OCI-LY3 (cell line): ENCODE data around the gene ZCCHC10.
"Not testable (repeated sequence)": the region's sequence is repeated elsewhere in the genome, so short reads cannot be mapped to it uniquely, and the experiment has no call there.

Experiments used
- H2AFZ ChIP-seq: fragments of 200-600, 300-600 bp; shearing (Covaris generic); 2 replicates; pipeline ENCODE4 v1.6.0; 2014; ENCODE audit warnings: antibody characterized with exemption, low read depth, low read length
- H3K27ac ChIP-seq: fragments of 200-600, 300-600 bp; sonication (generic); 2 replicates; pipeline ENCODE4 v1.5.1; 2014; ENCODE audit warnings: mild to moderate bottlenecking, low read length, moderate library complexity, mixed read lengths
- H3K27me3 ChIP-seq: fragments of 200-600, 300-600 bp; sonication (generic); 2 replicates; pipeline ENCODE4 v1.6.1; 2014; ENCODE audit warnings: low read depth, low read length, mixed read lengths
- H3K36me3 ChIP-seq: fragments of 200-600, 300-600 bp; sonication (generic); replicated peaks from 2 replicates; pipeline ENCODE3; 2014; ENCODE audit warnings: low read depth, low read length, mixed read lengths
- H3K4me1 ChIP-seq: fragments of 300-600, 200-600 bp; sonication (generic); 2 replicates; pipeline ENCODE4 v1.6.1; 2014; ENCODE audit warnings: low read length, mixed read lengths
- H3K4me2 ChIP-seq: fragments of 200-600, 300-600 bp; sonication (generic); 2 replicates; pipeline ENCODE4 v1.6.1; 2014; ENCODE audit warnings: low read length, mixed read lengths
- H3K4me3 ChIP-seq: fragments of 300-600, 200-600 bp; sonication (generic); 2 replicates; pipeline ENCODE4 v1.5.1; 2014; ENCODE audit warnings: antibody characterized with exemption, mild to moderate bottlenecking, low read length, moderate library complexity
- H3K79me2 ChIP-seq: fragments of 300-600, 200-600 bp; shearing (Covaris generic); 2 replicates; pipeline ENCODE4 v1.6.1; 2014; ENCODE audit warnings: mild to moderate bottlenecking, low read length, mixed read lengths
- H3K9ac ChIP-seq: fragments of 300-600, 200-600 bp; shearing (Covaris generic); 2 replicates; pipeline ENCODE4 v1.6.0; 2014; ENCODE audit warnings: mild to moderate bottlenecking, low read length, moderate library complexity
- H3K9me3 ChIP-seq: fragments of 200-600, 300-600 bp; shearing (Covaris generic); 2 replicates; pipeline ENCODE4 v1.6.1; 2014; ENCODE audit warnings: low read length, mixed read lengths; ENCODE audit not compliant: insufficient read depth
- H4K20me1 ChIP-seq: fragments of 200-600, 300-600 bp; sonication (generic); 2 replicates; pipeline ENCODE4 v1.6.1; 2016; ENCODE audit warnings: low read length, mixed read lengths; ENCODE audit not compliant: insufficient read depth
- CTCF ChIP-seq: fragments of 200-600, 300-600 bp; sonication (generic); IDR thresholded peaks from 2 replicates; pipeline ENCODE4 v1.5.1; 2014; ENCODE audit warnings: antibody characterized with exemption, low read length, low read depth
- EZH2phosphoT487 ChIP-seq: fragments of 200-600 bp; shearing (Covaris generic); IDR thresholded peaks from 2 replicates; pipeline ENCODE4 v1.6.1; 2018; ENCODE audit warnings: antibody characterized with exemption, mixed run types, low read depth

ZCCHC10 gene

GRCh38 chr5:132981288-132981687, 45.1 kb downstream of the ZCCHC10 start:
- no peak for TF ChIP-seq EZH2phosphoT487
- no peak for TF ChIP-seq CTCF
- H3K27me3 ChIP-seq, result no peaks in the 10 kb centered on the region
- H3K4me3 ChIP-seq, result no peak overlapping the region
- no peaks in the 10 kb centered on the region for H3K36me3 ChIP-seq
- no peaks in the 10 kb centered on the region for H3K79me2 ChIP-seq
- no peaks in the 10 kb centered on the region for H3K9me3 ChIP-seq
- no peak overlapping the region for H3K27ac ChIP-seq
- no peak overlapping the region for H3K9ac ChIP-seq
- no peaks in the 10 kb centered on the region for H4K20me1 ChIP-seq
- no peak overlapping the region for H3K4me2 ChIP-seq
- H2AFZ ChIP-seq, result no peak overlapping the region
- H3K4me1 ChIP-seq, result no peaks in the 10 kb centered on the region

GRCh38 chr5:132979976-132980375, 46.4 kb downstream of the ZCCHC10 start:
- no peak overlapping the region for H3K9ac ChIP-seq
- H3K27me3 ChIP-seq, result no peaks in the 10 kb centered on the region
- TF ChIP-seq EZH2phosphoT487 (no peak), CTCF (no peak)
- no peak overlapping the region for H3K4me3 ChIP-seq
- H3K9me3 ChIP-seq, result no peaks in the 10 kb centered on the region
- H3K4me1 ChIP-seq, result no peaks in the 10 kb centered on the region
- no peaks in the 10 kb centered on the region for H3K79me2 ChIP-seq
- H3K36me3 ChIP-seq, result no peaks in the 10 kb centered on the region
- no peak overlapping the region for H3K27ac ChIP-seq
- H3K4me2 ChIP-seq, result no peak overlapping the region
- H2AFZ ChIP-seq, result no peak overlapping the region
- no peaks in the 10 kb centered on the region for H4K20me1 ChIP-seq

- Histone ChIP-seq H4K20me1 (no peaks in the 10 kb centered on the region), H3K36me3 (no peaks in the 10 kb centered on the region), H3K4me3 (no peak overlapping the region), H3K9me3 (no peaks in the 10 kb centered on the region), H3K4me2 (no peak overlapping the region), H3K79me2 (no peaks in the 10 kb centered on the region), H3K27ac (no peak overlapping the region), H2AFZ (no peak overlapping the region), H3K4me1 (no peaks in the 10 kb centered on the region), H3K27me3 (no peaks in the 10 kb centered on the region), H3K9ac (no peak overlapping the region)
- TF ChIP-seq CTCF (no peak), EZH2phosphoT487 (no peak)
Measured at GRCh38 chr5:132979367-132979940, 46.9 kb downstream of the ZCCHC10 start.

- Histone ChIP-seq H3K36me3 (no peaks in the 10 kb centered on the region), H3K79me2 (no peaks in the 10 kb centered on the region), H3K4me1 (no peaks in the 10 kb centered on the region), H3K4me2 (no peak overlapping the region), H3K4me3 (no peak overlapping the region), H3K9ac (no peak overlapping the region), H3K9me3 (no peaks in the 10 kb centered on the region), H4K20me1 (no peaks in the 10 kb centered on the region), H2AFZ (no peak overlapping the region), H3K27ac (no peak overlapping the region), H3K27me3 (no peaks in the 10 kb centered on the region)
- no peak for TF ChIP-seq EZH2phosphoT487
- TF ChIP-seq CTCF, result no peak
Measured at GRCh38 chr5:132976852-132977251, 49.5 kb downstream of the ZCCHC10 start.

- H3K27ac ChIP-seq, H3K79me2 ChIP-seq, H3K27me3 ChIP-seq, H3K4me3 ChIP-seq, H3K36me3 ChIP-seq, H2AFZ ChIP-seq, H3K4me1 ChIP-seq, H3K9me3 ChIP-seq, H3K9ac ChIP-seq, H4K20me1 ChIP-seq, H3K4me2 ChIP-seq: not testable (repeated sequence)
Measured at GRCh38 chr5:132972436-132972828, 53.9 kb downstream of the ZCCHC10 start.
